A549 (cell line): ENCODE results near the gene ARHGEF10L. TPM values are rescaled to one million over a fixed set of nuclear protein-coding genes. Genes with fewer than 3 reads are reported as not detected.

Experiments
- ATAC-seq, 2 experiments: fragments of 200-7000 bp in 1 of 2; fragments of >200 bp in 1 of 2; cut with Nextera tagmentation in 1 of 2; cut with Tn5 transposase in 1 of 2; 3 replicates each; pipeline versions ENCODE4 v1.8.0 to v1.9.1; 2018 to 2020; ENCODE audit warnings: mild to moderate bottlenecking in 1 of 2, moderate library complexity in 1 of 2
- CTCF ChIA-PET: fragments of 300-600 bp; sonication (Branson Sonifier 250); formaldehyde crosslinking; extraction: SDS; loops from one replicate; lab custom pipeline; 2021; ENCODE audit warnings: antibody characterized with exemption, inconsistent platforms; lab: Yijun Ruan, JAX
- POLR2A ChIA-PET: fragments of 350-600 bp; formaldehyde crosslinking; extraction: SDS; loops from one replicate; lab custom pipeline; 2021; ENCODE audit warnings: antibody characterized with exemption, inconsistent platforms; lab: Yijun Ruan, JAX
- DNase-seq, 2 experiments: peaks; one replicate each; pipeline versions ENCODE4 v3.0.0 to v3.0.0-alpha.2; 2011 to 2016; ENCODE audit warnings: low read depth in 1 of 2, low spot score in 1 of 2
- FAIRE-seq: peaks from 2 replicates; lab custom pipeline; 2011; peaks lifted over from hg19 to GRCh38; lab: Jason Lieb, UNC
- H3K27ac ChIP-seq, 2 experiments: fragments of >200 bp; sonication (Bioruptor Twin); formaldehyde crosslinking; 3 replicates each; pipeline ENCODE4 v1.5.1; 2016 to 2017
- H3K4me1 ChIP-seq: fragments of >200 bp; sonication (Bioruptor Twin); formaldehyde crosslinking; 3 replicates; pipeline ENCODE4 v1.6.1; 2016
- H3K4me2 ChIP-seq: fragments of >200 bp; sonication (Bioruptor Twin); formaldehyde crosslinking; 3 replicates; pipeline ENCODE4 v1.6.1; 2016
- H3K4me3 ChIP-seq: fragments of >200 bp; sonication (Bioruptor Twin); formaldehyde crosslinking; 3 replicates; pipeline ENCODE4 v1.5.1; 2016
- H3K9me3 ChIP-seq: fragments of >200 bp; sonication (Bioruptor Twin); formaldehyde crosslinking; 3 replicates; pipeline ENCODE4 v1.6.1; 2016
- BCL3 ChIP-seq: fragments of >200 bp; sonication (Bioruptor Twin); formaldehyde crosslinking; IDR thresholded peaks from 3 replicates; pipeline ENCODE4 v1.6.1; 2016
- CEBPB ChIP-seq, 2 experiments: fragments of >200 bp in 1 of 2; sonication (Bioruptor Twin) in 1 of 2; formaldehyde crosslinking in 1 of 2; IDR thresholded peaks; 2 replicates each; pipeline ENCODE4 v1.6.1; 2012 to 2016
- CTCF ChIP-seq: fragments of >200 bp; sonication (Bioruptor Twin); formaldehyde crosslinking; IDR thresholded peaks from 3 replicates; pipeline ENCODE4 v1.5.1; 2016
- HDAC2 ChIP-seq: fragments of 200-600 bp; sonication (generic); IDR thresholded peaks from 2 replicates; pipeline ENCODE4 v1.6.1; 2016
- HES2 ChIP-seq: fragments of >200 bp; sonication (Bioruptor Twin); formaldehyde crosslinking; IDR thresholded peaks from 2 replicates; pipeline ENCODE4 v1.6.1; 2016
- HOXB5 ChIP-seq: fragments of 250-450 bp; sonication (Bioruptor Pico); IDR thresholded peaks from 2 replicates; pipeline ENCODE4 v1.5.0; 2020; ENCODE audit warnings: mild to moderate bottlenecking, moderate library complexity
- MAX ChIP-seq: IDR thresholded peaks from 2 replicates; pipeline ENCODE4 v1.6.1; 2012
- MAZ ChIP-seq: fragments of 150-350 bp; IDR thresholded peaks from 2 replicates; pipeline ENCODE4 v1.6.1; 2014; ENCODE audit warnings: antibody characterized with exemption, low read depth, low read length, borderline replicate concordance
- NPAS2 ChIP-seq: fragments of 250-450 bp; sonication (Bioruptor Pico); IDR thresholded peaks from 2 replicates; pipeline ENCODE4 v1.8.0; 2022; ENCODE audit warnings: mild to moderate bottlenecking, moderate library complexity, borderline replicate concordance
- NR3C1 ChIP-seq: fragments of >200 bp; sonication (Bioruptor Twin); formaldehyde crosslinking; IDR thresholded peaks from 3 replicates; pipeline ENCODE4 v1.6.1; 2017
- PBX3 ChIP-seq: IDR thresholded peaks from 2 replicates; pipeline ENCODE4 v1.6.1; 2012
- REST ChIP-seq: fragments of 200-600 bp; sonication (generic); IDR thresholded peaks from 2 replicates; pipeline ENCODE4 v1.6.1; 2016; ENCODE audit warnings: antibody characterized with exemption, mild to moderate bottlenecking, moderate library complexity
- TFCP2L1 ChIP-seq: fragments of 250-450 bp; sonication (Bioruptor Pico); IDR thresholded peaks from 2 replicates; pipeline ENCODE4 v1.5.0; 2021; ENCODE audit warnings: mild to moderate bottlenecking
- ZC3H11A ChIP-seq: fragments of 450-650 bp; IDR thresholded peaks from 2 replicates; pipeline ENCODE4 v1.6.1; 2014; ENCODE audit warnings: antibody characterized with exemption, mild to moderate bottlenecking
- ZFP36 ChIP-seq: fragments of 450-650 bp; IDR thresholded peaks from 2 replicates; pipeline ENCODE4 v1.6.1; 2014; ENCODE audit warnings: borderline replicate concordance; ENCODE audit not compliant: partially characterized antibody
- WGBS: methylation state at CpG from one replicate; pipeline ENCODE4 v1.1.6; 2017; ENCODE audit errors: missing lambda C conversion rate; 5-methylcytosine and 5-hydroxymethylcytosine counted together
- polyA plus RNA-seq, 4 experiments: library from polyadenylated mRNA; depleted of rRNA in 3 of 4; stranded (reverse); fragments of >200 nt; fragmentation: RNase III in 1 of 4; extraction: RNeasy Plus Mini Kit Qiagen cat#74134 plus additional on column Dnase treatment in 1 of 4; gene quantifications; 2 replicates in 3 of 4; 3 replicates in 1 of 4; pipeline ENCODE4 v1.2.3, GENCODE V29; 2011 to 2017

The ARHGEF10L gene
- polyA plus RNA-seq, 2 of the 4 experiments (the other 2 are of a cell fraction) = 3.5 to 5.2 TPM

- FAIRE-seq = no peak
Observed at GRCh38 chr1:17511188-17511587, 28.3 kb upstream of the ARHGEF10L start.

GRCh38 chr1:17513131-17513530 lies 26.4 kb upstream of the ARHGEF10L start:
- ChIA-PET CTCF (interaction anchor here (0.9 to 1.7 kb wide), 3 partner anchors 20 to 94 kb away, joined by 4 to 5 read pairs (median 4); no protein-coding TSS in a partner anchor), POLR2A (no interaction called here)
- H3K9me3 ChIP-seq = no peaks in the 10 kb centered on the region
- DNase-seq (no peak), ATAC-seq (no peak), FAIRE-seq (no peak)
- no peak overlapping the region for H3K4me2 ChIP-seq
- 62% methylated on average over 4 of the region's 4 CpGs for WGBS
- H3K4me3 ChIP-seq = no peak overlapping the region
- TF ChIP-seq ZFP36 (no peak), TFCP2L1 (CRISPR knock-in tag) (no peak), PBX3 (no peak), HOXB5 (CRISPR knock-in tag) (no peak), NR3C1 (no peak), MAX (no peak), HES2 (no peak), HDAC2 (no peak)
- H3K4me1 ChIP-seq = peaks cover 13% of the 10 kb centered on the region; the same call in 2 of the 3 replicates
- H3K27ac ChIP-seq = no peak overlapping the region

More at GRCh38 chr1:17511188-17511587, 28.3 kb upstream of the ARHGEF10L start:
- ChIA-PET CTCF (interaction anchor here (0.9 to 1.7 kb wide), 3 partner anchors 8 to 16 kb away, joined by 3 to 6 read pairs (median 5); no protein-coding TSS in a partner anchor), POLR2A (no interaction called here)
- no peak overlapping the region for H3K4me3 ChIP-seq
- DNase-seq = no peak
- H3K27ac ChIP-seq = no peak overlapping the region
- TF ChIP-seq BCL3 = no peak
- no peak for TF ChIP-seq NPAS2 (CRISPR knock-in tag)
- TF ChIP-seq MAZ = no peak
- TF ChIP-seq HES2 = no peak
- no peak for TF ChIP-seq CTCF
- no peak for TF ChIP-seq CEBPB (IDR thresholded peaks at IDR 0.05)
- TF ChIP-seq ZC3H11A = no peak
- no peak for TF ChIP-seq REST
- peaks cover 1% of the 10 kb centered on the region; the same call in 2 of the 3 replicates for H3K4me1 ChIP-seq
- 75% methylated on average over 2 of the region's 2 CpGs for WGBS
- H3K4me2 ChIP-seq = no peak overlapping the region
- no peaks in the 10 kb centered on the region for H3K9me3 ChIP-seq
- no peak for ATAC-seq
